GM18907 (cell line): ENCODE results near the gene NME8.

ENCODE experiments used
- ATAC-seq: cut with Tn5 transposase; IDR thresholded peaks from one replicate; pipeline ENCODE4 v1.9.1; 2021; ENCODE audit warnings: mild to moderate bottlenecking, moderate library complexity; ENCODE audit not compliant: unreplicated experiment

NME8 gene

DNA sequence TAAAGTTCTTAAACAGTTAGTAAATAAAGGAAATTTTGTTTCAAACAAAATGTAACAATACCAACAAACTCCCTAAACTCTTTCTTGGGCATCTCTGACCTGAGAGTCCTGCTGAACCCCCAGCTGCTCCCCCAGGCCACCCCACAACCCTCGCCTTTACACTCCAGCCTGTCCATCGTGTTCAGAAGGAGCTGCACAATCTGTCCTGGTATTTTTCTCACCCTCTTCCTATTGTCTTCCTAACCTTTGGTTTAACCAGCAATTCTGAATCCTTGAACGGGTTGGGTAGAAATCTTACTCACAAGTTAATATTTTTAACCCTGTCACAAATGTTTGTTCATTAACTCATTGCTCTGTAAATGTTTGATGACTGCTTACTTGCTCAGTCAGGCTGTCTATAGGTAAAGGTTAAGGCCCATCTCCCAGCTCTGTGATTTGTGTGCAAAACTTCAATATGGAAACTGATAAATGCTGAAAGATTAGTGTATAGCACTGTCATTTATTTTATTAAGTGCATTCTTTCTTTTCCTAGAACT is 51.4 kb downstream of the NME8 start:
- no peak for ATAC-seq

GRCh38 chr7:37901236-37901827 is 52.9 kb downstream of the NME8 start:
- no peak for ATAC-seq

DNA sequence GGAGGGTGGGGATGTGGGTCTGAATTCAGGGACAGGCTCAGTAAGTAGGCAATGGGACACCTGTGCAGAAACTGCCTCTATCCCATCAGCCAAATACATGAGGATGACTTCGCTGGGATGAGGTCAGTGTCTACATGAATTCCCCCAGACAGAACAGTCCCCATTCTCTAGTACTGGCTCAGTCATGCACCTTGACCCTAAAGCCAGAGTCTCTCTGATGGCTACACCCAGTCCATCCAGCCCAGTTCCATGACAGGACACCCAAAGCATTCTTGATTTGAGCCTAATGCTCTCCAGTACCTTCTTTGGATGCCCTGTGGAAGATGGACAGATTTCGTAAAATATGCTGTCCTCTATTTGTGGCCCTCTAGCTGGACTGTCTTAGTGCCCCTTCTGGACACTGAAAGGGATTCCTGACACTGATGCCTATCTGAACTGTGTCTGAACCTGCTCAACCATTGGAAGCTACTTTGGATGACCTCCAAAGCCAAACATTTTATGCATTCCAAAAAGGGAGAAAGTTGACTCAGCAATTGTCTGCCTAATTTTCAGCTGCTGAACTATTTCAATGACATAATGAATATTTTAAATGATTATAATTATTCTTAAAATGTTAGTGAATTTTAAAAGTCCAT is 53.6 kb downstream of the NME8 start:
- no peak for ATAC-seq

DNA sequence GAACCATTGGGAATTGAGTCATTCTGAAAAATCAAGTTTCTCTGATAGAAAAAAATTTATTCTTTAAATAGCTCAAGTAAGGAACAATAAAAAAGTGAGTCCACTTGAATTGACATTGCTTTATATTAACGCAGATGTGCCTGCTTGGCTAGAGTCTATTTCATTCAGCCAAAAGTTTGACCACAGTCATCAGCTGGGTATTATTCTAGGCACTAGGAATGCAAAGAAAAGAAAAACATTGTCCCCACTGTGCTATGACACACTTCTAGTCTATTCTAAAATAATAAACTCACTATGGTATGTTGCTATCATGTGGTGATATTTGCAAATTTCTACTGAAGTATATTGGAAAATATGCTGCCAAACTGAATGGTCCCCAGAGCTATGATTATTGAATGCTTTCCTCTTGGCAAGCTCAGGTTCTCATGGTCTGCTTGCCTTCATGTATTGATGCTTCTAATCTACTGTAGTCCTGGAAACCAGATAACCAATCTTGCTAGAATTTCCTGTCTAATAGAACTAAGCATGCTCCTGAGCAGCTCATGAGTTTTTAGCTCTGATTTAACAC is 59.9 kb downstream of the NME8 start:
- ATAC-seq: no peak

- ATAC-seq: no peak
Observed at GRCh38 chr7:37912756-37913155, 64.4 kb downstream of the NME8 start.

- ATAC-seq: no peak
Observed at GRCh38 chr7:37915438-37915837, 67.0 kb downstream of the NME8 start.

- ATAC-seq: no peak
Observed at GRCh38 chr7:37916017-37916672, 67.7 kb downstream of the NME8 start.

- peak; percentile 39 for ATAC-seq
Observed at GRCh38 chr7:37916673-37917660, 68.6 kb downstream of the NME8 start, which contains the start of gene SFRP4. SFRP4 (minus strand) TSS chr7:37916817; CDS start chr7:37916537, 280 bp downstream.

- ATAC-seq: no peak
Observed at GRCh38 chr7:37918526-37918925, 70.1 kb downstream of the NME8 start.

- ATAC-seq: peak; percentile 75
Observed at GRCh38 chr7:37920305-37920848, 72.0 kb downstream of the NME8 start, which contains the start of gene EPDR1. EPDR1 (plus strand) TSS chr7:37920640; CDS start chr7:37920940, 300 bp downstream.

GRCh38 chr7:37920849-37921805 is 72.7 kb downstream of the NME8 start:
- ATAC-seq: peak; percentile 74

- no peak for ATAC-seq
Observed at GRCh38 chr7:37921876-37922275, 73.5 kb downstream of the NME8 start.

DNA sequence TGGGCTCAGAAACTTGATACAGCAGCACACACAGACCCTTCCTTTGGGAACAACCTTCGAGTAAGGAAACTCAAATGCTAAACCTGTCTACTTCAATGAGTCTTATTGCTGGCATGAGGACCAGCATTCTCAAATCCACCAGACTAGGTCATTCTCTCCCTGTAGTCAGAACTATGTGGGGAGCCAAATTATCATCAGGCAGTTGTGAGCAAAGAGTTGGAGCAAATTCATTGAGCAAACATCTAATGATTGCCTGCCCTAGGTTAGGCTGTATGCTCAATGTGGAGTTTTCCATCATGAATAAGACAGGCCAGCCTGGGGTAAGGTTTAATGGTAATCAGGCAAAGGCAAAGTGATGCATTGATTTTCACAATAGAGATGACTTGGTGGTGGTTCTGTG is 75.6 kb downstream of the NME8 start:
- ATAC-seq: no peak

- no peak for ATAC-seq
Observed at GRCh38 chr7:37924491-37925041, 76.2 kb downstream of the NME8 start.

DNA sequence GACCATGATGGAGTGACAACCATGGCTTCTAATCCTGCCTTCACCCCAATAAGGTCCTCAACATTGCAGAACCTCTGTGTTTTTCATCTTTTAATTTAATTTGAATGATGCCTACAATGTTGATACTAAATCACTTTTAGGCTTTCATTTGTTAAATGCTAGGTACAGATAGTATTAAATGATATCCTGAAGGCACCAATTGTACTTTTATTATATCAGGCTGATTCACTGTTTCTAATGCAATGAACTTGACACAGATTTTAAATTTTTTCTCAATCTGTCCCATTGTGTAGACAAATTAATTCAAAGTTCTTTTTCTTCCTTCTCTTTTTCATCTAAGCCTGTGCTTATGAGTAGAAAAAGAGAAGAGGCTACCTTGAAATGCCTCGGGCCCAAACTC is 77.2 kb downstream of the NME8 start:
- ATAC-seq: no peak

DNA sequence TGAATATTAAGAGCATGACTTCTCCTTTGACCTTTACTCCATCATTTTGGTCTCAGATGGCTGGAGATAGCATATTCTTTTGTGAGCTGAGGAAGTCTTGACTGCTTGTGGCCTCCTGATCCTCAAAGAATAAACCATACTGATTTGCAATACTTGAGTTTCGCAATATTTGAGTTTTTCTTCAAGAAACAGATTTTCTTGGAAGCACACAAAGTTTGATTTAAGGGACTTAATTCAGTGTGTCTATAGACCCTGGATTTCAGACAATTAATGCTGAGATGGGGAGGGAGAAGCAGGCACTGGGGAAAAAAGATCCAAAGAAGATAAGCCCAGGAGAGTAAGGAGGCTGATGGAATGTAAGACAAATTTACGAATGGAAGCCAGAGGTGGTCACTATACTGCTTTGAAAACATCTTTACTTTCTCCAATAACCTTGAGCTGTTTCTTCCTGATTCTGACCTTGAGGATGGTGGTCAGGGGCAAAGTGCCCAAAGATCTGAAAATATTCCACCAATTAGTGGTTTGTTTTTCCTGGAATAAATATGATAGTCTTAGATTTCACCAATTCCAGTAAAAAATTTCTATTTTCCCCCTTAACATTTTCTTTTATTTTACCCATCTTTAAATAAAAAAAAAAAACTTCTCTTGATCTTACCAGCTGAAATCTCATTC is 79.5 kb downstream of the NME8 start:
- ATAC-seq: no peak

DNA sequence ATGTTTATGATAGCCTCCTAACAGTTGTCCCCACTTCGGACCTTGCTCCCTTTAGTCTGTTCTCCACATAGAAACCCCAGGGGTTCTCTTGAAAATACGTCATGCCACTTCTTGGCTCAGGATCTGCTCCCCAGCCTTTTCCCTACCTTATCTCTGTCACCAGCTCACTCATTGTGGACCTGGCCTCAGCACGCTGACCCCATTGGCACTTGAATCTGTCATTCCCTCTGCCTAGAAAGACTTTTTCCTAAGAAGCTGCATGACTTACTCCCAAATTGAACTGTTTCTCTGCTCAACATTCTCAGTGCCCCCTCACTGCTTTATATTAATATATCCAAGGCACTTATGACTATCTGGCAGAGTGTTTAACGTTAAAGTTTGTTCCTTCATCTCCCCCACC is 80.5 kb downstream of the NME8 start:
- no peak for ATAC-seq
